IPS-18a (cell line): ENCODE results near the gene ZNF609.

Source experiments
- H3K27ac ChIP-seq: one replicate; pipeline ENCODE4 v1.5.1; 2013; ENCODE audit warnings: low read length
- H3K27me3 ChIP-seq: one replicate; pipeline ENCODE4 v1.6.1; 2013; ENCODE audit warnings: mild to moderate bottlenecking, low read length; ENCODE audit not compliant: control insufficient read depth, insufficient read depth
- H3K36me3 ChIP-seq: one replicate; pipeline ENCODE4 v1.6.1; 2013; ENCODE audit warnings: low read depth, low read length; ENCODE audit not compliant: control insufficient read depth
- H3K4me1 ChIP-seq: one replicate; pipeline ENCODE4 v1.6.1; 2013; ENCODE audit warnings: low read depth, low read length; ENCODE audit not compliant: control insufficient read depth
- H3K4me3 ChIP-seq: one replicate; pipeline ENCODE4 v1.5.1; 2013; ENCODE audit warnings: low read length
- H3K9ac ChIP-seq: one replicate; pipeline ENCODE4 v1.6.1; 2013; ENCODE audit warnings: mild to moderate bottlenecking, low read length, moderate library complexity
- H3K9me3 ChIP-seq: one replicate; pipeline ENCODE4 v1.6.1; 2013; ENCODE audit warnings: low read depth, low read length; ENCODE audit not compliant: control insufficient read depth

Gene ZNF609

DNA sequence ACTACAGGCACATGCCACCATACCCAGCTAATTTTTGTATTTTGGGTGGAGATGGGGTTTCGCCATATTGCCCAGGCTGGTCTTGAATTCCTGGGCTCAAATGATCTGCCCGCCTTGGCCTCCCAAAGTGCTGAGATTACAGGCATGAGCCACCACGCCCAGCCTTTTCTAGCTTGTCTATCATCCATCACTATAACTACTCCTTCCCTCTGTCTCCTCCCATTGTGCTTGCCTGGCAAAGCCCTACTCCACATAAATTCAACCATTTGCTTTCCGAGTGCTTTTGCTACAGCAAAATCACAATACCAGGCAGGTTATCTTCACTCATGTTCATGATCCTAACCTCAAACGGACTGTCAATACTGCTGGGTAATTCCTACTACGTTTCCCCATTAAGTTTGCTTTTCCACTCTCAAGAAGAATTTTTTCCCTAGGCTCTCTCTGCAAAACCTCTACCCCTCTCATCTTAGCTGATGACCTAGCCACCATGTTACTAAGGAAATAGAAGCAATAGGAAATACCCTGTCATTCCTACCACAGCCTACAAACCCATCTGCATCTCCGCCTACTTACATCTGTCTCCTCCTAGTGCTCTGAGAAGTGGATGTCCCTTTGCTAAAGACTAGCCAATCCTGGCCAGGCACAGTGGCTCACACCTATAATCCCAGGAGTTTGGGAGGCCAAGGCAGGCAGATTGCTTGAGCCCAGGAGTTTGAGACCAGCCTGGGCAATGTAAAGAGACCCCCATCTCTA lies 250.5 kb downstream of the ZNF609 start:
- no peak overlapping the region for H3K27ac ChIP-seq
- peaks cover 23% of the 10 kb centered on the region for H3K36me3 ChIP-seq
- no peak overlapping the region for H3K4me3 ChIP-seq
- no peaks in the 10 kb centered on the region for H3K9me3 ChIP-seq
- no peaks in the 10 kb centered on the region for H3K4me1 ChIP-seq
- H3K9ac ChIP-seq = no peak overlapping the region
- no peaks in the 10 kb centered on the region for H3K27me3 ChIP-seq

DNA sequence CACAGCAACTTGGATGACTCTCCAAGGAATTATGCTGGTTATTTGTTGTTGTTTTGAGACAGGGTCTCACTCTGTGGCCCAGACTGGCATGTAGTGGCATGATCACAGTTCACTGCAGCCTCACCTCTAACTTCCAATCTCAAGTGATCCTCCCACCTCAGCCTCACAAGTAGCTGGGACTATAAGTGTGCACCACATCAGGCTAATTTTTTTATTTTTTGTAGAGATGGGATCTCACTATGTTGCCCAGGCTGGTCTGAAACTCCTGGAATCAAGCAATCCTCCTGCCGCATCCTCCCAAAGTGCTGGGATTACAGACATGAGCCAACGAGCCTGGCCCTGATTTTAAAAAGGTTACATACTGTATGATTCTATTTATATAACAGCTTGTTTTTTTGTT lies 252.0 kb downstream of the ZNF609 start:
- no peak overlapping the region for H3K27ac ChIP-seq
- H3K4me3 ChIP-seq = no peak overlapping the region
- peaks cover 38% of the 10 kb centered on the region for H3K36me3 ChIP-seq

DNA sequence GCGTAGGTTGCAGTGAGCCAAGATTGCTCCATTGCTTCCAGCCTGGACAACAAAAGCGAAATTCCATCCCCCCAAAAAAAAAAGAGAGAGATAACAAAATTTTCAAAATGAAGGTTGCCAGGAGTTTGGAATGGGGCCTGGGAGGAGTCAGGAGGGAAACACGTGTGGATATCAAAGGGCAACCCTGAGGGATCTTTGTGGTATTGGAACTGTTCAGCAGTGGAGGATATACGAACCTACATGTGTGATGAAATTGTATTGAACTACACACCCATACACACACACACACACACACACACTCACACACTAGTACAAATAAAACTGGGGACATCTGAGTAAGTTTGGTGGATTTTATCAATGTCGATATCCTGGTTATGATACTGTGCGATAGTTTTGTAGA lies 253.2 kb downstream of the ZNF609 start:
- Histone ChIP-seq H3K27ac (no peak overlapping the region), H3K4me1 (no peaks in the 10 kb centered on the region), H3K27me3 (no peaks in the 10 kb centered on the region), H3K9ac (no peak overlapping the region), H3K9me3 (no peaks in the 10 kb centered on the region), H3K36me3 (peaks cover 42% of the 10 kb centered on the region), H3K4me3 (no peak overlapping the region)

More for the DNA sequence above, 252.0 kb downstream of the ZNF609 start:
- H3K4me1 ChIP-seq = no peaks in the 10 kb centered on the region
- H3K27me3 ChIP-seq = no peaks in the 10 kb centered on the region
- no peak overlapping the region for H3K9ac ChIP-seq
- H3K9me3 ChIP-seq = no peaks in the 10 kb centered on the region

DNA sequence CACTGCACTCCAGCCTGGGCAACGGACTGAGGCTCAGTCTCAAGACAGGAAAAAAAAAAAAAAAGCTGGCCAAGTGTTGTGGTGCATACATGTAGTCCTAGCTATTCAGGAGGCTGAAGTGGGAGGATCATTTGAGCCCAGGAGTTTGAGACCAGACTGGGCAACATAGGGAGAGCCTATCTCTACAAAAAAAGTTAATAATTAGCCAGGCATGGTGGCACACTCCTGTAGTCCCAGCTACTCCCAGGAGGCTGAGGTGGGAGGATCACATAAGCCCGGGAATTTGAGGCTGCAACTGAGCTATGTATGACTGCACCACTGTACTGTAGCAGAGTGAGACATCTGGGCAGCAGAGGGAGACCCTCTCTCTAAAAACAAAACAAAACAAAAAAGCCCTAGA lies 256.1 kb downstream of the ZNF609 start:
- no peak overlapping the region for H3K4me3 ChIP-seq
- H3K27ac ChIP-seq = no peak overlapping the region
- H3K4me1 ChIP-seq = no peaks in the 10 kb centered on the region
- H3K9ac ChIP-seq = no peak overlapping the region
- peaks cover 39% of the 10 kb centered on the region for H3K36me3 ChIP-seq
- no peaks in the 10 kb centered on the region for H3K27me3 ChIP-seq
- no peaks in the 10 kb centered on the region for H3K9me3 ChIP-seq

- Histone ChIP-seq H3K27ac (no peak overlapping the region), H3K4me3 (no peak overlapping the region), H3K36me3 (peaks cover 37% of the 10 kb centered on the region), H3K9me3 (no peaks in the 10 kb centered on the region), H3K9ac (no peak overlapping the region), H3K27me3 (no peaks in the 10 kb centered on the region), H3K4me1 (no peaks in the 10 kb centered on the region)
Observed at GRCh38 chr15:64717130-64717529, 256.8 kb downstream of the ZNF609 start.

- no peaks in the 10 kb centered on the region for H3K9me3 ChIP-seq
- H3K9ac ChIP-seq = no peak overlapping the region
- H3K27me3 ChIP-seq = no peaks in the 10 kb centered on the region
- peaks cover 31% of the 10 kb centered on the region for H3K36me3 ChIP-seq
- no peak overlapping the region for H3K4me3 ChIP-seq
- H3K4me1 ChIP-seq = no peaks in the 10 kb centered on the region
- H3K27ac ChIP-seq = no peak overlapping the region
Observed at GRCh38 chr15:64717735-64718495, 257.5 kb downstream of the ZNF609 start.

- Histone ChIP-seq H3K36me3 (peaks cover 31% of the 10 kb centered on the region), H3K4me1 (no peaks in the 10 kb centered on the region), H3K27me3 (no peaks in the 10 kb centered on the region), H3K4me3 (no peak overlapping the region), H3K27ac (no peak overlapping the region), H3K9ac (no peak overlapping the region), H3K9me3 (no peaks in the 10 kb centered on the region)
Observed at GRCh38 chr15:64720188-64720587, 259.8 kb downstream of the ZNF609 start.

- H3K36me3 ChIP-seq = peaks cover 27% of the 10 kb centered on the region
- no peak overlapping the region for H3K27ac ChIP-seq
- peaks cover 11% of the 10 kb centered on the region for H3K4me1 ChIP-seq
- no peaks in the 10 kb centered on the region for H3K27me3 ChIP-seq
- no peak overlapping the region for H3K4me3 ChIP-seq
- no peak overlapping the region for H3K9ac ChIP-seq
- H3K9me3 ChIP-seq = no peaks in the 10 kb centered on the region
Observed at GRCh38 chr15:64730151-64730550, 269.8 kb downstream of the ZNF609 start.

DNA sequence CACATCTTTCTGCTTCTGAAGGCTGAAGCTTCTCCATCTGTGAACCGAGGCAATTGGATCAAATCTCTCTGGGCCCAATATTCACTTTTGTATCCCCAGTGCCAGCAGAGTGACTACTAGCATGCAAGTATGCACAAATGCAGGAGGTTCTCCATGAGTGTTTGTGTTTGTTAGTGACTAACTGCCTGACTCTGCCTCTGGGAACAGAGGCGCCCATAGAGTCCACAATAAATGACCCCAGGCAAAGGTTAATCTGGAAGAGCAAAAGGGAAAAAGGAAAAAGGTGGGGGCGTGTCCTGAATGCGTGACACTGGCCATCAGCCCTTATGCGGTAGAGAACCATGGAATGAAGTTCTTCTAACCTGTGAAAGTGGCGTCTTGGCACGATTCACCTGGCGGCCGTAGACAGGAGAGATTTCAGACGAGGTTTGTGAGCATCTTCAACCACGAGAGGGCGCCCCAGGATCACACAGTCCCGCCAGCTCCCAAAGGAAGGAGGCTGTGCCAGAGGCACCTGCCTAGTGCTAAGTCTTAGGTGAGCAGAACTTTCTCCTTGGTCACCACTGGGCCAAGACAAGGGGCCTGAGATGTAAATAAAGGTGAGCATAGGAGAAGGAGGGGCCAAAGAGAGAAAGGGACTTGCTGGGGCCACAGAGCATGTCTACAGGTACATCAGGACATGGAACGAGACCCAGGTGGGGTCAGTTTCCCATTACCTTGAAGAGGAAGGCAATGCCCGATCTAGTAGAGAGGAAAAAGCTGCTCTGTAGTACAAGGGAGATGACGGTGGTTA lies 270.8 kb downstream of the ZNF609 start:
- no peak overlapping the region for H3K4me3 ChIP-seq
- no peak overlapping the region for H3K9ac ChIP-seq
- no peaks in the 10 kb centered on the region for H3K27me3 ChIP-seq
- H3K36me3 ChIP-seq = peaks cover 24% of the 10 kb centered on the region
- H3K4me1 ChIP-seq = peaks cover 11% of the 10 kb centered on the region
- no peaks in the 10 kb centered on the region for H3K9me3 ChIP-seq
- H3K27ac ChIP-seq = no peak overlapping the region

- no peak overlapping the region for H3K4me3 ChIP-seq
- no peak overlapping the region for H3K9ac ChIP-seq
- no peaks in the 10 kb centered on the region for H3K27me3 ChIP-seq
- H3K27ac ChIP-seq = no peak overlapping the region
- peaks cover 11% of the 10 kb centered on the region for H3K4me1 ChIP-seq
- peaks cover 24% of the 10 kb centered on the region for H3K36me3 ChIP-seq
- H3K9me3 ChIP-seq = no peaks in the 10 kb centered on the region
Observed at GRCh38 chr15:64731805-64732151, 271.4 kb downstream of the ZNF609 start.

DNA sequence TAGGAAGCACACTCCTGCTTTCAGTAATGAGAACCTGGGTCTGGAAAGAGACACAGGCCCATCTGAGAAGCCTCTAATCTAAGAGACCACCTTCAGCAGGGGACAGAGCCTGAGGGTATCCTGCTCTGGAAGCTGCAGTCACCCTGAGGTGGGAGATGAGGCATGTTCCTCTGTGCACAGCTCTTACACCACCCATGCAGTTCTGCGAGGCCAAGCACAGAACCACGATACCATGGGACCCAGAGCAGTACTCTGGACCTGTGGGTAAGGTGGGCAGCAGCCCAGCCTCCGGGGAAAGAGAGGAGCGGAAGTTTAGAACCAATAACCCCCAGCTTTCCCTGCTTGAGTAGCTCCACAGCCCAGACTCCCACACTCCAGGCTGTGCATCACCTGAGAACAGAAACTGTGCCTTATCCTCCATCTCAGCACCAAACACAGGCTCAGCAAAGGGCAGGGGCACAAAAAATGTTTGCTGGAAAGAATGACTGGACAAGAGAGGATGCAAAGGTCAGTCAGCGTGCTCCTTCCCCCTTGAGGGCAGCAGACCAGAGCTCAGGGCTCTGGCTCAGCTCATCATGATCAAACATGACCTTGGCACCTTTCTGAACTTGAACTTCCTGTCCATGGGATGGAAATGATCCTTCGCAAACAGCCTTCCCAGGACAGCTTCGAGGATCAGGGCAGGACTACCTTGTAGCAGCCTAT lies 271.9 kb downstream of the ZNF609 start:
- Histone ChIP-seq H3K4me1 (peaks cover 11% of the 10 kb centered on the region), H3K36me3 (peaks cover 24% of the 10 kb centered on the region), H3K4me3 (no peak overlapping the region), H3K27ac (no peak overlapping the region), H3K27me3 (no peaks in the 10 kb centered on the region), H3K9ac (no peak overlapping the region), H3K9me3 (no peaks in the 10 kb centered on the region)
